HCT116 (cell line): ENCODE measurements around the gene C2orf68. TPM values are rescaled to one million over a fixed set of nuclear protein-coding genes. Genes with fewer than 3 reads are reported as not detected.

ENCODE experiments used
- ATAC-seq: fragments of 200-7000 bp; cut with Tn5 transposase; 2 replicates; pipeline ENCODE4 v1.9.1; 2020; ENCODE audit warnings: mild to moderate bottlenecking, moderate library complexity
- BruUV-seq: library from RNA; stranded (reverse); fragments of 400-500 nt; replicated peaks from 2 replicates; lab custom pipeline; 2021; lab: Mats Ljungman, UMichigan
- CTCF ChIA-PET: fragments of 300-600 bp; sonication (Branson Sonifier 250); formaldehyde crosslinking; loops from one replicate; lab custom pipeline; 2021; ENCODE audit warnings: antibody characterized with exemption; lab: Charles Lee
- POLR2A ChIA-PET: fragments of 300-600, 350-600 bp; sonication (Branson Sonifier 250); formaldehyde crosslinking; loops from one replicate; lab custom pipeline; 2021; ENCODE audit warnings: antibody characterized with exemption; lab: Charles Lee
- RAD21 ChIA-PET, 2 experiments: fragments of 300-600 bp; sonication (Branson Sonifier 250); formaldehyde crosslinking; loops; one replicate each; lab custom pipeline; 2023; ENCODE audit warnings: low total read pairs in 2 of 2; ENCODE audit not compliant: uncharacterized antibody in 2 of 2, unreplicated experiment in 2 of 2, low non-redundant PET in 1 of 2; lab: Charles Lee
- DNase-seq: peaks from one replicate; pipeline ENCODE4 v3.0.0-alpha.2; 2010; ENCODE audit warnings: low read depth, low spot score
- H2AFZ ChIP-seq: fragments of 200-600 bp; shearing (Covaris generic), sonication (generic); 2 replicates; pipeline ENCODE4 v1.6.1; 2017; ENCODE audit warnings: low read depth, mixed run types, mixed read lengths, antibody characterized with exemption, low read length; ENCODE audit not compliant: poor library complexity, severe bottlenecking
- H3K27ac ChIP-seq: 2 replicates; pipeline ENCODE4 v1.5.1; 2012; ENCODE audit warnings: low read depth, low read length
- H3K27me3 ChIP-seq: fragments of 200-600 bp; sonication (generic); 2 replicates; pipeline ENCODE4 v1.6.1; 2016; ENCODE audit warnings: mixed run types, low read length, mixed read lengths; ENCODE audit not compliant: insufficient read depth
- H3K36me3 ChIP-seq, 2 experiments: fragments of 200-500 bp in 1 of 2; fragments of 200-600 bp in 1 of 2; sonication (Bioruptor generic) in 1 of 2; sonication (generic) in 1 of 2; 2 replicates each; pipeline versions ENCODE4 v1.5.1 to v1.6.1; 2014 to 2016; ENCODE audit warnings: low read length in 2 of 2, inconsistent platforms in 1 of 2, mixed read lengths in 1 of 2, mixed run types in 1 of 2; ENCODE audit not compliant: insufficient read depth in 2 of 2, control insufficient read depth in 1 of 2
- H3K4me1 ChIP-seq, 2 experiments: fragments of 200-600 bp in 1 of 2; sonication (generic) in 1 of 2; 2 replicates each; pipeline versions ENCODE4 v1.5.1 to v1.6.1; 2012 to 2017; ENCODE audit warnings: low read length in 2 of 2, inconsistent platforms in 1 of 2, mild to moderate bottlenecking in 1 of 2, mixed read lengths in 1 of 2, mixed run types in 1 of 2, moderate library complexity in 1 of 2; ENCODE audit not compliant: insufficient read depth in 2 of 2, control insufficient read depth in 1 of 2
- H3K4me2 ChIP-seq: fragments of 200-600 bp; sonication (generic); 2 replicates; pipeline ENCODE4 v1.6.1; 2017; ENCODE audit warnings: mixed run types, low read length, mixed read lengths
- H3K4me3 ChIP-seq, 2 experiments: fragments of 200-600 bp in 1 of 2; sonication (generic) in 1 of 2; replicated peaks in 1 of 2; 2 replicates each; pipeline ENCODE4 v1.5.1; 2011 to 2016; ENCODE audit warnings: low read length in 2 of 2, control low read depth in 1 of 2, low read depth in 1 of 2, mild to moderate bottlenecking in 1 of 2, mixed read lengths in 1 of 2, mixed run types in 1 of 2
- H3K79me2 ChIP-seq: fragments of 200-600 bp; sonication (generic); 2 replicates; pipeline ENCODE4 v1.6.1; 2017; ENCODE audit warnings: mild to moderate bottlenecking, mixed run types, low read length, moderate library complexity, mixed read lengths; ENCODE audit not compliant: insufficient read depth
- H3K9ac ChIP-seq: fragments of 200-600 bp; sonication (generic); 2 replicates; pipeline ENCODE4 v1.6.1; 2016; ENCODE audit warnings: low read length, mixed read lengths
- H3K9me2 ChIP-seq: fragments of 200-600 bp; sonication (generic), shearing (Covaris generic); 2 replicates; pipeline ENCODE4 v1.6.1; 2017; ENCODE audit warnings: mixed run types, mild to moderate bottlenecking, moderate library complexity; ENCODE audit not compliant: insufficient read depth
- H3K9me3 ChIP-seq, 2 experiments: fragments of 200-500 bp in 1 of 2; fragments of 200-600 bp in 1 of 2; sonication (Bioruptor generic) in 1 of 2; sonication (generic) in 1 of 2; 2 replicates each; pipeline ENCODE4 v1.6.1; 2014 to 2017; ENCODE audit warnings: low read length in 2 of 2, mixed read lengths in 2 of 2, inconsistent platforms in 1 of 2, low read depth in 1 of 2, mild to moderate bottlenecking in 1 of 2, mixed run types in 1 of 2, moderate library complexity in 1 of 2; ENCODE audit not compliant: control insufficient read depth in 1 of 2, insufficient read depth in 1 of 2
- H4K20me1 ChIP-seq: fragments of 200-600 bp; sonication (generic), shearing (Covaris generic); 2 replicates; pipeline ENCODE4 v1.6.1; 2017; ENCODE audit warnings: mixed run types, mild to moderate bottlenecking, moderate library complexity; ENCODE audit not compliant: insufficient read depth
- CEBPB ChIP-seq: IDR thresholded peaks from 2 replicates; pipeline ENCODE4 v1.6.1; 2012; ENCODE audit warnings: low read depth
- ELF1 ChIP-seq: IDR thresholded peaks from 2 replicates; pipeline ENCODE4 v1.6.1; 2012; ENCODE audit warnings: low read depth, borderline replicate concordance
- FOSL1 ChIP-seq: IDR thresholded peaks from 2 replicates; pipeline ENCODE4 v1.6.1; 2012; ENCODE audit warnings: low read depth
- SIN3A ChIP-seq: IDR thresholded peaks from 2 replicates; pipeline ENCODE4 v1.6.1; 2012; ENCODE audit warnings: low read depth
- TCF7L2 ChIP-seq: IDR thresholded peaks from 2 replicates; pipeline ENCODE4 v1.7.0; 2011; ENCODE audit warnings: borderline replicate concordance, inconsistent platforms; ENCODE audit not compliant: insufficient read depth, insufficient read length; ENCODE audit errors: extremely low read depth
- ZFX ChIP-seq: fragments of 450-650 bp; IDR thresholded peaks from 2 replicates; pipeline ENCODE4 v1.6.1; 2017
- intact Hi-C: fragments of 100-400 bp; cut with micrococcal nuclease; formaldehyde crosslinking; loops from 2 replicates; pipeline ENCODE4 v1.10.0; 2022
- total RNA-seq: library from RNA; stranded (reverse); gene quantifications from one replicate; pipeline ENCODE4 v1.2.1, GENCODE V29; 2021; ENCODE audit not compliant: unreplicated experiment
- TF ChIP-seq, protein P1 (sequence below): IDR thresholded peaks from 2 replicates; pipeline ENCODE4 v1.6.1; 2011; ENCODE audit warnings: mild to moderate bottlenecking, low read length, moderate library complexity; ENCODE audit not compliant: insufficient replicate concordance; ENCODE audit errors: extremely low read depth
- TF ChIP-seq, protein P2 (sequence below), 3 experiments: fragments of 200-600 bp in 1 of 3; sonication (generic) in 1 of 3; IDR thresholded peaks in 2 of 3; conservative IDR thresholded peaks in 1 of 3; 2 replicates each; pipeline ENCODE4 v1.5.1; 2012 to 2017; ENCODE audit warnings: low read depth in 2 of 3, low read length in 2 of 3, antibody characterized with exemption in 1 of 3, borderline replicate concordance in 1 of 3, control low read depth in 1 of 3, mild to moderate bottlenecking in 1 of 3, mixed read lengths in 1 of 3, mixed run types in 1 of 3, moderate library complexity in 1 of 3; ENCODE audit not compliant: insufficient read depth in 1 of 3
- TF ChIP-seq, protein P3 (sequence below): IDR thresholded peaks from 2 replicates; pipeline ENCODE4 v1.6.1; 2012

The C2orf68 gene
- total RNA-seq, 1 experiment from 2014 or later, result 21.8 TPM

DNA sequence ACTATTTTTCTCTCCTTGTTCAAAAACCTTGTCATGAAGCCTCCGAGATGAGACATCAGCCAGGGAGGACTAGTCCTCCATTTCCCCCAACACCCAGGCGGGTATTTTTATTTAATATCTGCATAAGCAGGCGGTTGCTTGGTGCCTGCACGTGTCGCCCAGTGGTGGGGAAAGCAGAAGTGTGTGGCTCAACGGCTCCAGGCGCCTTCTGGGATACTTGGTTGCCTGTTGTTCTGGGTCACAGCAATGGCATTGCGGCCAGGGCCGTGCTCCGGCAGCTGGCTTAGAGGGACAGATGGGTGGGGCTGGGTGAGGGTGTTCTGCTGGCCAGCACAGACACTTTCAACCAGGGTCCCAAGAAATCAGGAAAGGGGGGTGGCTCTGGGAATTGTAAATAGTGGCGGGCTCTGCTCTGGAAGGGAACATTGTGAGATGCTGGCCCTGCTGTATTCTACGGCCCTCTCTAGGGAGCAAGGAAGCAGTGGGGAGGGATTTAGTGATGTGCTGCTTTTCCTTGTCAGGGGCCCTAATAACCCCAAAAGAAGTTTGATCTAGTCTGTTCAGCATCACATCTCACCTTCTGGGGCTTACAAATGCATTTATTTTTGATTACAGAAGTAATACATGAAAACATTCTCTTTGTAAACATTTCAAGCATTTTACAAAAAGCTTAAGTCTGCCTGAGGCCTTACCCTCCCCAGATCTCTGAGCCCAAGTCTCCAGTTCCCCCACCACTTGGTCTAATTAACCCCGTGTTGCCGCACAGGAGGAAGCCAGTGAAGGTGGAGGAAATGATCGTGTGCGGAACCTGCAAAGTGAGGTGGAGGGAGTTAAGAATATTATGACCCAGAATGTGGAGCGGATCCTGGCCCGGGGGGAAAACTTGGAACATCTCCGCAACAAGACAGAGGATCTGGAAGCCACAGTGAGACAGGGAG lies 33.4 kb downstream of the C2orf68 start:
- RAD21 ChIA-PET, result no interaction called here
- Histone ChIP-seq H3K9ac (peak overlapping the region; percentile 65), H4K20me1 (no peaks in the 10 kb centered on the region), H3K9me2 (no peaks in the 10 kb centered on the region), H3K4me2 (peak overlapping the region; percentile 81), H3K27ac (peak overlapping the region; percentile 43)
- no peak for DNase-seq
- TF ChIP-seq FOSL1 (no peak), CEBPB (no peak)
- TF ChIP-seq, all 23 proteins: peak for 0
- intact Hi-C loops, result no loop called here
- Histone ChIP-seq H2AFZ (no peak overlapping the region), H3K36me3 (peaks cover 0 to 4% of the 10 kb centered on the region in 2 experiments; a peak in 2 of 4 replicates), H3K9me3 (no peaks in the 10 kb centered on the region), H3K79me2 (no peaks in the 10 kb centered on the region), H3K4me3 (peak overlapping the region; percentile 67 to 86), H3K27me3 (no peaks in the 10 kb centered on the region), H3K4me1 (peaks cover 18 to 26% of the 10 kb centered on the region in 2 experiments)
- no TSS peak for BruUV-seq
- ChIA-PET CTCF (interaction anchor here (1.4 kb wide), 1 partner anchor 26 kb away, joined by 7 read pairs; no protein-coding TSS in a partner anchor), POLR2A (interaction anchor here (0.7 to 2.1 kb wide), 4 partner anchors 9 to 632 kb away, joined by 3 to 9 read pairs (median 3); partner anchors contain the start of gene MAT2A)
- no peak for ATAC-seq

DNA sequence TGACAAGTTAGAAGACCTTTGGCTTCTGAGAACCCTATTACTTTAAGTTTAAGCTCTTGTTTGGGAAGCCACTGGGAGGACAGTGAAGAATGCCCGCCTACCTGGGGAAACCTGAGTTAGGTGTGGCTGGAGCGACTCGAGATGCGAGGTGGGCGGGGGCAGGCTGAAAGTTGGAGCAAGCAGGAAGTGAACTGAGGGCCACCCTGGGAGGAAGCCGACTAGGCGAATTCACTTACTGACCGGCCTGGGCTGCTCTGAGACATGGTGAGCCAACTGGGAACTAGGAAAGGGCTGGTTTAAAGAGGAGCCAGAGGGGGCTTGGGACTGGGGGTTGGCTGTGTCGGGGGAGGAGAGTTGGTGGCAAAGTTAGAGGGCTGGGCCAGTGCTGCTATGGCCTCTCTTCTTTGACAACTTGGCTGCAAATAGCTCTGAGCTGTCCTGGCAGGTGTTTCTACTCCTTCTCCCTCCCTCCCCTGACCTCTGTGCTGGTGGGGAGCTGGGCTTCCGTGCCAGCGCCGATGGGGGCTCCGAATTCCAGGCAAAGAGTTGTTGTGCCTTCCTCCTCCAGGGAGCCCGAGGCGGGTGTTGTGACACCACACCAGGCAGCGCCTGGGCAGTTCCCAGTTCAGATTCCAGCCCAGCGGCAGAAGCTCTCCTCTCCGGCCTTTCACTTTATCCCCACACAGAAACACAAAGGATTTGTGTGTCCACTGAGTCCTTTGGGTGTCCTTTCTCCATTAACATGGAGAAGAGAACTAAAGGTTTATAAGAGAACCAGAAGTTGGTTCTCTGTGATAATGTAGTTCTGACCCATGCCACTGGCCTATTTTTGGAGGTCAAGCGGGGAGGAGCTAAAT lies 34.3 kb downstream of the C2orf68 start, which contains the start of gene VAMP8:
Gene VAMP8, plus strand, starts transcription at position 201 of the 857 bp plus-strand sequence. Its CDS starts 61 bp downstream, at position 262.
- CTCF ChIA-PET, result interaction anchor here (1.4 kb wide), 1 partner anchor 26 kb away, joined by 7 read pairs; no protein-coding TSS in a partner anchor
- no peak for TF ChIP-seq FOSL1
- TF ChIP-seq CEBPB, result no peak
- TF ChIP-seq, protein P1, sequence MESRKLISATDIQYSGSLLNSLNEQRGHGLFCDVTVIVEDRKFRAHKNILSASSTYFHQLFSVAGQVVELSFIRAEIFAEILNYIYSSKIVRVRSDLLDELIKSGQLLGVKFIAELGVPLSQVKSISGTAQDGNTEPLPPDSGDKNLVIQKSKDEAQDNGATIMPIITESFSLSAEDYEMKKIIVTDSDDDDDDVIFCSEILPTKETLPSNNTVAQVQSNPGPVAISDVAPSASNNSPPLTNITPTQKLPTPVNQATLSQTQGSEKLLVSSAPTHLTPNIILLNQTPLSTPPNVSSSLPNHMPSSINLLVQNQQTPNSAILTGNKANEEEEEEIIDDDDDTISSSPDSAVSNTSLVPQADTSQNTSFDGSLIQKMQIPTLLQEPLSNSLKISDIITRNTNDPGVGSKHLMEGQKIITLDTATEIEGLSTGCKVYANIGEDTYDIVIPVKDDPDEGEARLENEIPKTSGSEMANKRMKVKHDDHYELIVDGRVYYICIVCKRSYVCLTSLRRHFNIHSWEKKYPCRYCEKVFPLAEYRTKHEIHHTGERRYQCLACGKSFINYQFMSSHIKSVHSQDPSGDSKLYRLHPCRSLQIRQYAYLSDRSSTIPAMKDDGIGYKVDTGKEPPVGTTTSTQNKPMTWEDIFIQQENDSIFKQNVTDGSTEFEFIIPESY, result no peak
- TF ChIP-seq, protein P2, sequence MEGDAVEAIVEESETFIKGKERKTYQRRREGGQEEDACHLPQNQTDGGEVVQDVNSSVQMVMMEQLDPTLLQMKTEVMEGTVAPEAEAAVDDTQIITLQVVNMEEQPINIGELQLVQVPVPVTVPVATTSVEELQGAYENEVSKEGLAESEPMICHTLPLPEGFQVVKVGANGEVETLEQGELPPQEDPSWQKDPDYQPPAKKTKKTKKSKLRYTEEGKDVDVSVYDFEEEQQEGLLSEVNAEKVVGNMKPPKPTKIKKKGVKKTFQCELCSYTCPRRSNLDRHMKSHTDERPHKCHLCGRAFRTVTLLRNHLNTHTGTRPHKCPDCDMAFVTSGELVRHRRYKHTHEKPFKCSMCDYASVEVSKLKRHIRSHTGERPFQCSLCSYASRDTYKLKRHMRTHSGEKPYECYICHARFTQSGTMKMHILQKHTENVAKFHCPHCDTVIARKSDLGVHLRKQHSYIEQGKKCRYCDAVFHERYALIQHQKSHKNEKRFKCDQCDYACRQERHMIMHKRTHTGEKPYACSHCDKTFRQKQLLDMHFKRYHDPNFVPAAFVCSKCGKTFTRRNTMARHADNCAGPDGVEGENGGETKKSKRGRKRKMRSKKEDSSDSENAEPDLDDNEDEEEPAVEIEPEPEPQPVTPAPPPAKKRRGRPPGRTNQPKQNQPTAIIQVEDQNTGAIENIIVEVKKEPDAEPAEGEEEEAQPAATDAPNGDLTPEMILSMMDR (IDR thresholded peaks at IDR 0.05 in 2 of 3, conservative IDR thresholded peaks at IDR 0.05 in 1 of 3; ENCODE audit: borderline replicate concordance in 1 of 3, insufficient read depth in 1 of 3, low read depth in 2 of 3, low read length in 2 of 3), result no peak
- TF ChIP-seq, protein P3, sequence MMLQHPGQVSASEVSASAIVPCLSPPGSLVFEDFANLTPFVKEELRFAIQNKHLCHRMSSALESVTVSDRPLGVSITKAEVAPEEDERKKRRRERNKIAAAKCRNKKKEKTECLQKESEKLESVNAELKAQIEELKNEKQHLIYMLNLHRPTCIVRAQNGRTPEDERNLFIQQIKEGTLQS, result no peak
- no peak for TF ChIP-seq ZFX
- no peak for TF ChIP-seq SIN3A
- no peak for TF ChIP-seq TCF7L2
- TF ChIP-seq ELF1, result no peak; the same call in 1 of the 2 replicates

More for the DNA sequence above, 34.3 kb downstream of the C2orf68 start, which contains the start of gene VAMP8:
- Histone ChIP-seq H3K27ac (peak within 1 kb of the TSS; percentile 43), H3K4me3 (peak within 1 kb of the TSS; percentile 67 to 86), H3K9me2 (no peaks in the 10 kb centered on the region), H3K36me3 (peaks cover 0 to 4% of the 10 kb centered on the region in 2 experiments; a peak in 2 of 4 replicates), H3K27me3 (no peaks in the 10 kb centered on the region), H3K79me2 (no peaks in the 10 kb centered on the region), H3K4me2 (peak within 1 kb of the TSS; percentile 81), H4K20me1 (no peaks in the 10 kb centered on the region), H3K9ac (peak within 1 kb of the TSS; percentile 65), H3K9me3 (no peaks in the 10 kb centered on the region), H3K4me1 (peaks cover 18 to 26% of the 10 kb centered on the region in 2 experiments), H2AFZ (peak within 1 kb of the TSS; percentile 57)
- TSS peak; percentile 50 for BruUV-seq
- ATAC-seq, result peak; percentile 98
- intact Hi-C loops, result no loop called here
- ChIA-PET POLR2A (interaction anchor here (0.7 to 2.1 kb wide), 12 partner anchors 10 to 631 kb away, joined by 3 to 9 read pairs (median 3); partner anchors contain the start of genes C2orf68, MAT2A, RNF181 and TMEM150A), RAD21 (interaction anchor here in 1 of 2 experiments (0.7 to 1.0 kb wide), 2 partner anchors 14 to 37 kb away, joined by 3 to 4 read pairs; no protein-coding TSS in a partner anchor)
- peak; percentile 53 for DNase-seq
